Kidney (tissue), 14 donors: ENCODE results near the gene SPATS2L. TPM values are rescaled to one million over a fixed set of nuclear protein-coding genes. Genes with fewer than 3 reads are reported as not detected.

Experiments
- DNase-seq, 5 donors: peaks; one replicate each; pipeline ENCODE4 v3.0.0-alpha.2; 2013 to 2020
- FAIRE-seq: peaks from 2 replicates; lab custom pipeline; 2012; peaks lifted over from hg19 to GRCh38; lab: Jason Lieb, UNC
- H3K27ac ChIP-seq, 2 donors: one replicate each; pipeline ENCODE4 v1.7.0; 2013; ENCODE audit warnings: low read depth in 2 of 2, low read length in 2 of 2, inconsistent platforms in 1 of 2
- H3K27me3 ChIP-seq: one replicate; pipeline ENCODE4 v1.7.1; 2013; ENCODE audit warnings: low read length, inconsistent platforms; ENCODE audit not compliant: control insufficient read depth, insufficient read depth
- H3K36me3 ChIP-seq, 3 donors: one replicate each; pipeline versions ENCODE4 v1.7.0 to v1.7.1; 2013; ENCODE audit warnings: low read length in 3 of 3, control low read depth in 1 of 3, inconsistent platforms in 1 of 3; ENCODE audit not compliant: insufficient read depth in 3 of 3, control insufficient read depth in 2 of 3
- H3K4me1 ChIP-seq, 3 donors: one replicate each; pipeline versions ENCODE4 v1.7.0 to v1.7.1; 2013; ENCODE audit warnings: low read length in 3 of 3, inconsistent platforms in 1 of 3, low read depth in 1 of 3; ENCODE audit not compliant: control insufficient read depth in 2 of 3, insufficient read depth in 2 of 3
- H3K4me3 ChIP-seq, 3 donors: one replicate each; pipeline versions ENCODE4 v1.7.0 to v1.8.1; 2013; ENCODE audit warnings: low read length in 3 of 3, control low read depth in 1 of 3, inconsistent platforms in 1 of 3
- H3K9ac ChIP-seq, 3 donors: one replicate each; pipeline versions ENCODE4 v1.7.0 to v1.7.1; 2013; ENCODE audit warnings: low read length in 3 of 3, control low read depth in 1 of 3, inconsistent platforms in 1 of 3
- H3K9me3 ChIP-seq, 3 donors: one replicate each; pipeline versions ENCODE4 v1.7.0 to v1.7.1; 2013; ENCODE audit warnings: low read length in 3 of 3, control low read depth in 1 of 3, inconsistent platforms in 1 of 3; ENCODE audit not compliant: control insufficient read depth in 2 of 3, insufficient read depth in 1 of 3
- CTCF ChIP-seq: IDR thresholded peaks from 3 replicates; pipeline ENCODE4 v1.5.1; 2012; ENCODE audit warnings: mild to moderate bottlenecking, moderate library complexity, borderline replicate concordance; ENCODE audit not compliant: insufficient read depth; ENCODE audit errors: extremely low read depth
- intact Hi-C: fragments of 100-400 bp; cut with DNase I; formaldehyde crosslinking; loops from one replicate; pipeline ENCODE4 v1.11.1; 2022
- polyA plus RNA-seq: library from polyadenylated mRNA; stranded (reverse); fragments of 350-450 nt; fragmentation: Illumina TruSeq; extraction: RNeasy Lipid Tissue Mini Kit (QIAGEN cat#74804); gene quantifications from one replicate; pipeline ENCODE4 v1.2.3, GENCODE V29; 2014; ENCODE audit warnings: low read depth, low replicate concordance; ENCODE audit not compliant: insufficient read depth
- total RNA-seq: library from RNA; stranded (reverse); fragmentation: NEBNext Ultra II Directional; extraction: Animal tissue kit (Norgen Biotek cat#: 25700); gene quantifications from one replicate; pipeline ENCODE4 v1.2.1, GENCODE V29; 2021
- donor health status: control.
- donor health status: control.
- donor health status: control.
- donor health status: control.
- donor health status: control.
- donor health status: DM: yes; HTN: yes; CAD: no.
- donor health status: Normal renal cell carcinoma (clear cell type).

SPATS2L gene
- total and polyA plus RNA-seq, 2 donors from 2014 or later = 86.1 to 166 TPM

GRCh38 chr2:200309296-200310049 is 3.0 kb downstream of the SPATS2L start:
- intact Hi-C loops = loop anchor here (10.0 kb wide), 2 partner anchors 175 to 325 kb away; no protein-coding TSS in a partner anchor
- Histone ChIP-seq H3K27me3 (no peaks in the 10 kb centered on the region), H3K9ac (no peak overlapping the region), H3K4me1 (peaks cover 0 to 15% (median 0%) of the 10 kb centered on the region in 3 donors), H3K27ac (no peak overlapping the region), H3K4me3 (peak overlapping the region in 1 of 3 donors; percentile 69), H3K36me3 (no peaks in the 10 kb centered on the region), H3K9me3 (no peaks in the 10 kb centered on the region)
- TF ChIP-seq CTCF = no peak
- DNase-seq (no peak), FAIRE-seq (no peak)

GRCh38 chr2:200310545-200310971 is 4.1 kb downstream of the SPATS2L start:
- H3K9ac ChIP-seq = no peak overlapping the region
- no peak for DNase-seq
- no peaks in the 10 kb centered on the region for H3K9me3 ChIP-seq
- no peak for FAIRE-seq
- H3K27me3 ChIP-seq = no peaks in the 10 kb centered on the region
- intact Hi-C loops = no loop called here
- no peaks in the 10 kb centered on the region for H3K36me3 ChIP-seq
- no peak overlapping the region for H3K4me3 ChIP-seq
- H3K4me1 ChIP-seq = peaks cover 0 to 15% (median 0%) of the 10 kb centered on the region in 3 donors
- TF ChIP-seq CTCF = no peak
- no peak overlapping the region for H3K27ac ChIP-seq

GRCh38 chr2:200311139-200311538 is 4.6 kb downstream of the SPATS2L start:
- no peak overlapping the region for H3K27ac ChIP-seq
- DNase-seq = no peak
- no peaks in the 10 kb centered on the region for H3K27me3 ChIP-seq
- no peak for FAIRE-seq
- peaks cover 0 to 15% (median 0%) of the 10 kb centered on the region in 3 donors for H3K4me1 ChIP-seq
- no peak overlapping the region for H3K9ac ChIP-seq
- H3K9me3 ChIP-seq = no peaks in the 10 kb centered on the region
- H3K36me3 ChIP-seq = no peaks in the 10 kb centered on the region
- intact Hi-C loops = no loop called here
- H3K4me3 ChIP-seq = no peak overlapping the region
- TF ChIP-seq CTCF = no peak
